Trophoblast cell (in vitro differentiated cells and primary cell): ENCODE measurements around the gene PALM3.
"Not testable (repeated sequence)": the region's sequence is repeated elsewhere in the genome, so short reads cannot be mapped to it uniquely, and the experiment has no call there.

Experiments
- DNase-seq, 2 donors: peaks; one replicate each; pipeline ENCODE4 v3.0.0-alpha.2; 2016
- H2AFZ ChIP-seq: 2 replicates; pipeline ENCODE4 v1.6.1; 2013; ENCODE audit warnings: low read length, moderate library complexity, mild to moderate bottlenecking; ENCODE audit not compliant: insufficient read depth, poor library complexity
- H2AK5ac ChIP-seq: 2 replicates; pipeline ENCODE4 v1.6.1; 2013; ENCODE audit warnings: mild to moderate bottlenecking, low read length
- H2BK120ac ChIP-seq: 2 replicates; pipeline ENCODE4 v1.6.1; 2013; ENCODE audit warnings: low read length, mild to moderate bottlenecking, moderate library complexity; ENCODE audit not compliant: insufficient read depth, poor library complexity
- H2BK12ac ChIP-seq: 2 replicates; pipeline ENCODE4 v1.6.1; 2013; ENCODE audit warnings: mild to moderate bottlenecking, low read length, moderate library complexity
- H2BK5ac ChIP-seq: 2 replicates; pipeline ENCODE4 v1.6.1; 2013; ENCODE audit warnings: low read length, low read depth, moderate library complexity, mild to moderate bottlenecking; ENCODE audit not compliant: poor library complexity
- H3K14ac ChIP-seq: 2 replicates; pipeline ENCODE4 v1.6.1; 2013; ENCODE audit warnings: mild to moderate bottlenecking, low read length
- H3K18ac ChIP-seq: 2 replicates; pipeline ENCODE4 v1.6.1; 2013; ENCODE audit warnings: mild to moderate bottlenecking, low read length
- H3K23ac ChIP-seq: 2 replicates; pipeline ENCODE4 v1.6.1; 2013; ENCODE audit warnings: low read length
- H3K27ac ChIP-seq: 2 replicates; pipeline ENCODE4 v1.5.1; 2013; ENCODE audit warnings: low read depth, mild to moderate bottlenecking, inconsistent platforms, low read length, moderate library complexity
- H3K27me3 ChIP-seq: 2 replicates; pipeline ENCODE4 v1.6.1; 2013; ENCODE audit warnings: inconsistent platforms, mild to moderate bottlenecking, low read length, moderate library complexity; ENCODE audit not compliant: insufficient read depth
- H3K36me3 ChIP-seq, 2 experiments: 1 replicate in 1 of 2; 2 replicates in 1 of 2; pipeline ENCODE4 v1.6.1; 2013; ENCODE audit warnings: low read length in 2 of 2, mild to moderate bottlenecking in 2 of 2, moderate library complexity in 1 of 2; ENCODE audit not compliant: insufficient read depth in 2 of 2, control insufficient read depth in 1 of 2
- H3K4ac ChIP-seq: 2 replicates; pipeline ENCODE4 v1.6.1; 2013; ENCODE audit warnings: low read depth, mild to moderate bottlenecking, low read length, moderate library complexity
- H3K4me1 ChIP-seq, 2 experiments: 1 replicate in 1 of 2; 2 replicates in 1 of 2; pipeline ENCODE4 v1.6.1; 2013; ENCODE audit warnings: low read length in 2 of 2, mild to moderate bottlenecking in 2 of 2, moderate library complexity in 1 of 2; ENCODE audit not compliant: insufficient read depth in 2 of 2, control insufficient read depth in 1 of 2
- H3K4me2 ChIP-seq: 2 replicates; pipeline ENCODE4 v1.6.1; 2013; ENCODE audit warnings: inconsistent platforms, mild to moderate bottlenecking, low read length, moderate library complexity
- H3K4me3 ChIP-seq: 2 replicates; pipeline ENCODE4 v1.5.1; 2013; ENCODE audit warnings: mild to moderate bottlenecking, low read depth, low read length, inconsistent platforms
- H3K79me1 ChIP-seq: one replicate; pipeline ENCODE4 v1.6.1; 2013; ENCODE audit warnings: low read length
- H3K79me2 ChIP-seq: 2 replicates; pipeline ENCODE4 v1.6.1; 2013; ENCODE audit warnings: low read length, mild to moderate bottlenecking; ENCODE audit not compliant: control insufficient read depth, insufficient read depth, poor library complexity
- H3K9ac ChIP-seq: 2 replicates; pipeline ENCODE4 v1.6.1; 2013; ENCODE audit warnings: mild to moderate bottlenecking, low read length
- H3K9me3 ChIP-seq: 2 replicates; pipeline ENCODE4 v1.6.1; 2013; ENCODE audit warnings: low read depth, mild to moderate bottlenecking, control low read depth, inconsistent platforms, low read length; ENCODE audit not compliant: insufficient read depth
- H4K12ac ChIP-seq: 2 replicates; pipeline ENCODE4 v1.6.1; 2013; ENCODE audit warnings: low read depth, mild to moderate bottlenecking, low read length, moderate library complexity
- H4K8ac ChIP-seq: 2 replicates; pipeline ENCODE4 v1.6.1; 2013; ENCODE audit warnings: low read depth, mild to moderate bottlenecking, low read length, moderate library complexity
- H4K91ac ChIP-seq: one replicate; pipeline ENCODE4 v1.6.1; 2013; ENCODE audit warnings: low read depth, mild to moderate bottlenecking, low read length, moderate library complexity
- WGBS: extraction: QIAGEN DNeasy Blood & Tissue Kit; methylation state at CpG from one replicate; pipeline ENCODE4 v1.1.7; 2013; ENCODE audit warnings: missing lambda C conversion rate; ENCODE audit not compliant: insufficient read length, insufficient coverage; ENCODE audit errors: extremely low coverage; 5-methylcytosine and 5-hydroxymethylcytosine counted together

PALM3 gene

DNA sequence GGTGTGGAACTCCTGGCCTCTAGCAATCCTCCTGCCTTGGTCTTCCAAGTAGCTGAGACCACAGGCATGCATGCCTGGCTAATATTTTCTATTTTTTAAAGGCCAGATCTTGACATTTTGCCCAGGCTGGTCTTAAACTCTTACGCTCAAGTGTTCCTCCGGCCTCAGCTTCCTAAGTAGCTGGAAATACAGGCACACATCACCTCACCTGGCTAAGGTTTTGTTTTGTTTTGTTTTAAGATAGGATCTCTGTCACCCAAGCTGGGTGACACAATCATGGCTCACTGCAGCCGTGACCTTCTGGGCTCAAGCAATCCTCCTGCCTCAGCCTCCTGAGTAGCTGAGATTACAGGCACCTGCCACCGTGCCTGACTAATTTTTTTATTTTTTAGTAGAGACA is 39.4 kb downstream of the PALM3 start:
- no peak overlapping the region for H3K4me3 ChIP-seq
- H4K8ac ChIP-seq: no peak overlapping the region
- H3K79me1 ChIP-seq: peaks cover 2% of the 10 kb centered on the region
- H3K79me2 ChIP-seq: no peaks in the 10 kb centered on the region
- H3K4me1 ChIP-seq: peaks cover 0 to 2% of the 10 kb centered on the region in 2 experiments
- no peak overlapping the region for H3K4ac ChIP-seq
- H4K12ac ChIP-seq: no peak overlapping the region
- H3K23ac ChIP-seq: no peak overlapping the region
- DNase-seq: peak; percentile 58 to 84
- H3K4me2 ChIP-seq: no peak overlapping the region
- H3K27me3 ChIP-seq: no peaks in the 10 kb centered on the region
- H3K9me3 ChIP-seq: no peaks in the 10 kb centered on the region
- H3K27ac ChIP-seq: no peak overlapping the region
- no peaks in the 10 kb centered on the region for H3K36me3 ChIP-seq
- H2BK120ac ChIP-seq: no peak overlapping the region
- H2BK5ac ChIP-seq: no peak overlapping the region
- no CpG with 5 or more reads among the region's 4 CpGs for WGBS
- H3K9ac ChIP-seq: no peak overlapping the region
- H4K91ac ChIP-seq: no peak overlapping the region
- no peak overlapping the region for H2AK5ac ChIP-seq
- no peak overlapping the region for H3K18ac ChIP-seq
- H2AFZ ChIP-seq: no peak overlapping the region
- H2BK12ac ChIP-seq: peak overlapping the region; percentile 30
- no peak overlapping the region for H3K14ac ChIP-seq

DNA sequence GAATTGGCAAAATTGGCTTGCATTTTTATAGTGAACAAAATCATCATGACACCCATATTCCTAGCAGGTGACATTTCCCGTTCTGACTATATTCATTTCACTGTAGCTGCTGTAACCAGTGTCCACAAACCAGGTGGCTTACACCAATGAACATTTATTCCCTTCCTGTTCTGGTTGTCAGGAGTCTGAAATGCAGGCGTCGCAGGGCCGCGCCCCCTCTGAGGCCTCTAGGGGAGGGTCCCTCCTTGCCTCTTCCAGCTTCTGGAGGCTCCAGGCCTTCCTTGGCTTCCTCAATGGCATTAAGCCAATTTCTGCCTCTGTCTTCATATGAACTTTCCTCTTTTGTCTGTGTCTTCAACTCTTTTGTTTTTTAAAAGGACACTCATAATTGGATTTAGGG is 40.4 kb downstream of the PALM3 start:
- H3K36me3 ChIP-seq: no peaks in the 10 kb centered on the region
- H3K79me1 ChIP-seq: peaks cover 2% of the 10 kb centered on the region
- H2AFZ ChIP-seq: no peak overlapping the region
- H4K8ac ChIP-seq: no peak overlapping the region
- H3K4me3 ChIP-seq: no peak overlapping the region
- no peak overlapping the region for H4K91ac ChIP-seq
- no peak overlapping the region for H2BK120ac ChIP-seq
- H3K9ac ChIP-seq: no peak overlapping the region
- no peak overlapping the region for H2BK5ac ChIP-seq
- no peak overlapping the region for H3K4ac ChIP-seq
- WGBS: no CpG with 5 or more reads among the region's 5 CpGs
- H3K4me2 ChIP-seq: no peak overlapping the region
- no peak overlapping the region for H2AK5ac ChIP-seq
- no peak overlapping the region for H2BK12ac ChIP-seq
- H4K12ac ChIP-seq: no peak overlapping the region
- DNase-seq: no peak
- no peaks in the 10 kb centered on the region for H3K9me3 ChIP-seq
- H3K14ac ChIP-seq: no peak overlapping the region
- H3K18ac ChIP-seq: no peak overlapping the region
- no peak overlapping the region for H3K27ac ChIP-seq
- no peak overlapping the region for H3K23ac ChIP-seq
- H3K27me3 ChIP-seq: no peaks in the 10 kb centered on the region
- no peaks in the 10 kb centered on the region for H3K79me2 ChIP-seq
- H3K4me1 ChIP-seq: peaks cover 0 to 2% of the 10 kb centered on the region in 2 experiments

DNA sequence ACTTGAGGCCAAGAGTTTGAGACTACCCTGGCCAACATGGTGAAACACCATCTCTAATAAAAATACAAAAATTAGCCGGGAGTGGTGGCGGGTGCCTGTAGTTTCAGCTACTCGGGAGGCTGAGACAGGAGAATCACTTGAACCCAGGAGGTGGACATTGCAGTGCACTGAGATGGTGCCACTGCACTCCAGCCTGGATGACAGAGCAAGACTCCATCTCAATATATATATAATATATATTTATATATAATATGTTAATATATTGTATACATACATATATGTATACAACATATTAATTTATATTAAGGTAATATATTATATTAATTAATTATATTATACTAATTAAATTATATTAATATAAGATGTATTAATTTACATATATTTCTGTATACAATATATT is 42.1 kb downstream of the PALM3 start:
- H3K79me2 ChIP-seq, H2BK5ac ChIP-seq, H3K18ac ChIP-seq, H3K9me3 ChIP-seq, H3K4me2 ChIP-seq, H2BK12ac ChIP-seq, H3K79me1 ChIP-seq, H2AK5ac ChIP-seq, H3K14ac ChIP-seq, H3K9ac ChIP-seq, H4K8ac ChIP-seq, H3K4ac ChIP-seq, H3K4me3 ChIP-seq, H3K27ac ChIP-seq, DNase-seq, H3K23ac ChIP-seq, H3K4me1 ChIP-seq, H3K36me3 ChIP-seq, H2AFZ ChIP-seq, H3K27me3 ChIP-seq, H4K91ac ChIP-seq, H2BK120ac ChIP-seq, H4K12ac ChIP-seq: not testable (repeated sequence)
- WGBS: no CpG with 5 or more reads among the region's 3 CpGs

DNA sequence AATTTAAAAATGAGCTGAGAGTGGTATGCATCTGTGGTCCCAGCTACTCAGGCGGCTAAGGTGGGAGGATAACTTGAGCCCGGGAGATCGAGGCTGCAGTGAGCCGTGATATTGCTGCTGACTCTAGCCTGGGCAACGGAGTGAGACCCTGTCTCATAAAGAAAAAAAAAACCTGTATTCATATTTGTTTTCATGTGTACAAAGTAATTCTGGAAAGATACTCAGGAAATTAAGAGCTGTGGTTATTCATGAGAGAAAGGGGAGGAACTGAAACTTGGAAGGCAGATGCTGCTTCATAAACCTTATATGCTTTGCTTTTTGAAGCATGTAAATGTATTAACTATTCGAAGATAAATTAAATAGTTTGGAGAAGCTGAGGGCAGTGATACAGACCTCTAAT is 42.8 kb downstream of the PALM3 start:
- Histone ChIP-seq H2BK12ac (no peak overlapping the region), H2AK5ac (no peak overlapping the region), H3K36me3 (no peaks in the 10 kb centered on the region), H3K79me1 (peaks cover 2% of the 10 kb centered on the region), H3K18ac (no peak overlapping the region), H3K14ac (no peak overlapping the region), H3K4me2 (no peak overlapping the region), H3K9ac (no peak overlapping the region), H3K4ac (no peak overlapping the region), H3K9me3 (no peaks in the 10 kb centered on the region), H4K8ac (no peak overlapping the region), H4K12ac (no peak overlapping the region), H2BK120ac (no peak overlapping the region), H3K27me3 (no peaks in the 10 kb centered on the region), H4K91ac (no peak overlapping the region), H3K4me1 (peaks cover 0 to 2% of the 10 kb centered on the region in 2 experiments), H3K27ac (no peak overlapping the region), H2BK5ac (no peak overlapping the region), H3K4me3 (no peak overlapping the region), H2AFZ (no peak overlapping the region), H3K23ac (no peak overlapping the region), H3K79me2 (no peaks in the 10 kb centered on the region)
- no CpG with 5 or more reads among the region's 6 CpGs for WGBS
- DNase-seq: no peak
